Muscle layer of duodenum (tissue), 2 donors: ENCODE results near the gene SMIM38.

Source experiments
- H3K27ac ChIP-seq: one replicate; pipeline ENCODE4 v1.7.0; 2013; ENCODE audit warnings: mild to moderate bottlenecking, low read length
- H3K27me3 ChIP-seq: one replicate; pipeline ENCODE4 v1.7.0; 2013; ENCODE audit warnings: low read depth, mild to moderate bottlenecking, control low read depth, low read length
- H3K36me3 ChIP-seq, 2 donors: one replicate each; pipeline ENCODE4 v1.7.0; 2013; ENCODE audit warnings: low read length in 2 of 2, control low read depth in 1 of 2, mild to moderate bottlenecking in 1 of 2; ENCODE audit not compliant: insufficient read depth in 2 of 2, control insufficient read depth in 1 of 2
- H3K4me1 ChIP-seq, 2 donors: one replicate each; pipeline ENCODE4 v1.7.0; 2013; ENCODE audit warnings: low read length in 2 of 2, mild to moderate bottlenecking in 2 of 2, control low read depth in 1 of 2, moderate library complexity in 1 of 2; ENCODE audit not compliant: insufficient read depth in 2 of 2, control insufficient read depth in 1 of 2
- H3K4me3 ChIP-seq, 2 donors: one replicate each; pipeline ENCODE4 v1.7.0; 2013; ENCODE audit warnings: low read length in 2 of 2, low read depth in 1 of 2, mild to moderate bottlenecking in 1 of 2
- H3K9me3 ChIP-seq, 2 donors: one replicate each; pipeline ENCODE4 v1.7.0; 2013; ENCODE audit warnings: low read length in 2 of 2, control low read depth in 1 of 2, mild to moderate bottlenecking in 1 of 2; ENCODE audit not compliant: control insufficient read depth in 1 of 2
- donor health status: healthy.

Gene SMIM38

GRCh38 chr11:69173925-69174581, 18.3 kb downstream of the SMIM38 start:
- peaks cover 0 to 9% of the 10 kb centered on the region in 2 donors for H3K9me3 ChIP-seq
- no peak overlapping the region for H3K4me3 ChIP-seq
- H3K27me3 ChIP-seq: no peaks in the 10 kb centered on the region
- no peaks in the 10 kb centered on the region for H3K36me3 ChIP-seq
- H3K4me1 ChIP-seq: no peaks in the 10 kb centered on the region
- no peak overlapping the region for H3K27ac ChIP-seq

DNA sequence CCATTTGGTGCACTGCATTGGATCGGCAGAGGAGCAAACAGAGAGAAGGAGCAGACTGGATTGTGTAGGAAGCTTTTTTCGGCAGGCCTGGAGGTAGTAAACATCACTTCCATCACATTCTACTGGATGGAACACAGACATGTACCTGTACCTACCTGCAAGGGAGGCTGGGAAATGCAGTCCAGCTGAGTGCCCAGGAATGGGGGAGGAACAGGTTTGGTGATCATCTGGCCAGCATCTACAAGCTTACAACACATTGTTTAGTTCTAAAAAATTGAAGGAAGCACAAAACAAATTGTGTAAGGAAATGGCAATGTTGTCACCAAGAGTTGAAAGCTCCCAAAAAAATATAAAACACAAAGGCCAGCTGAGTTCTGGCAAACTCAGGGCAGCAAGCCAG, 19.1 kb downstream of the SMIM38 start:
- Histone ChIP-seq H3K4me3 (no peak overlapping the region), H3K4me1 (no peaks in the 10 kb centered on the region), H3K27me3 (no peaks in the 10 kb centered on the region), H3K36me3 (no peaks in the 10 kb centered on the region), H3K9me3 (peaks cover 0 to 9% of the 10 kb centered on the region in 2 donors), H3K27ac (no peak overlapping the region)

GRCh38 chr11:69178819-69179482, 23.2 kb downstream of the SMIM38 start:
- H3K27me3 ChIP-seq: no peaks in the 10 kb centered on the region
- H3K36me3 ChIP-seq: no peaks in the 10 kb centered on the region
- no peak overlapping the region for H3K27ac ChIP-seq
- peaks cover 0 to 9% of the 10 kb centered on the region in 2 donors for H3K9me3 ChIP-seq
- no peaks in the 10 kb centered on the region for H3K4me1 ChIP-seq
- H3K4me3 ChIP-seq: no peak overlapping the region

DNA sequence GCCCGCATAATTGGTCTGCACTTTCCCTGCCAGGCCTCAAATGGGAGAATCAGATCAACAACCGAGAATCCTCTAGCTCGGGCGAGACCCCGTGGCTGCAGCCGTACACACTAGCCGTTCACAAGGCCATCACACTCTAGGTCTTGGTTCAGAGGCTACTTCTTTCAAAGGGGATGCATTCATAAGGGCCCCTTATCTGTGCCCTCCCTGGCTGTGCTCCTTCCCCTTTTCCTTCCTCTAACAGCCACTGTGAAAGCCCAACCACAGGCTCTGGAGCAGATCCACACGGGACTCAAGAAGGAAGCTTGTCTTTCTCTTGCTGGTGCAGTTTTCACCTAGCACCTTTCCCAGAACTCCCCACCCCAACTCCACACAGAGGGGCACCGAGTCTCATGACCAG, 24.5 kb downstream of the SMIM38 start:
- H3K4me1 ChIP-seq: no peaks in the 10 kb centered on the region
- no peaks in the 10 kb centered on the region for H3K36me3 ChIP-seq

DNA sequence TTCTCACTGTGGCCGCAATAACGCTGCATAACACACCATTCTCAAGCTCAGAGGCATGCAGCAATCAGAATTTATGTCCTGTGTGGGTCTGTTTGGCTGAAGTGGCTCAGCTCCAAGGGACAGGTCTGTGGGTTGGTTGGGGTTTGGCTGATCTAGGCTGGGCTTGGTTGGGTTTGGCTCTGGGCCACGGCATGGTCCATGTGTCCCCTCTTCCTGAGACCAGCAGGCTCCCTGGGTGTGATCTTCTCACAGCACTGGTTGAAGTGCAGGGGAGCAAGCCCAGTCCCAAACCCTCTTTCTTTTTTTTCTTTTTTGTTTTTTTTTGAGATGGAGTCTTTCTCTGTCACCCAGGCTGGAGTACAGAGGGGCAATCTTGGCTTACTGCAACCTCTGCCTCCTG, 25.0 kb downstream of the SMIM38 start:
- no peak overlapping the region for H3K27ac ChIP-seq

More for the DNA sequence above, 24.5 kb downstream of the SMIM38 start:
- Histone ChIP-seq H3K4me3 (no peak overlapping the region), H3K27ac (no peak overlapping the region), H3K27me3 (no peaks in the 10 kb centered on the region), H3K9me3 (peaks cover 0 to 7% of the 10 kb centered on the region in 2 donors)

DNA sequence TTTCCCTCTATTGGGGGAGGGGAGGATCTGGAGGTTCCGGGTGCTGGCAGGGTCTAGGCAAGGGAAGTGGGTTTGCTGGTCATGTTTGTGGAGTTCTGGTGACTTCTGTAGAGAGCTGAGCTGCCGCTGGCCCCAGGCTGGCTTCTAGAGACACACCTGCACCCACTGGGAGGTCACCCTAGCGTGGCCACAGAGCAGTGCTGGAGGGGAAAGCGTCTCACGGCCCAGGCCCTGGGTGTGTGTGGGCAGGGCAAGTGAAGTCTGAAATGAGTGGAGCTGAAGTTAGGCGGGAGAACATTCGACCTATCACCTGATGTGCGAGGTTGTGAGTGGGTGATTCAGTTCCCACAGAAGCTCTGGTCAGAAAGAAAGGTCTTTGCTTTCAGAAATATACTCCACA, 27.9 kb downstream of the SMIM38 start:
- H3K36me3 ChIP-seq: no peaks in the 10 kb centered on the region
- no peak overlapping the region for H3K4me3 ChIP-seq
- no peak overlapping the region for H3K27ac ChIP-seq
- H3K27me3 ChIP-seq: no peaks in the 10 kb centered on the region
- no peaks in the 10 kb centered on the region for H3K4me1 ChIP-seq
- H3K9me3 ChIP-seq: peaks cover 0 to 12% of the 10 kb centered on the region in 2 donors

More for the DNA sequence above, 25.0 kb downstream of the SMIM38 start:
- no peaks in the 10 kb centered on the region for H3K4me1 ChIP-seq
- no peaks in the 10 kb centered on the region for H3K27me3 ChIP-seq
- H3K36me3 ChIP-seq: no peaks in the 10 kb centered on the region
- H3K4me3 ChIP-seq: no peak overlapping the region
- H3K9me3 ChIP-seq: peaks cover 0 to 2% of the 10 kb centered on the region in 2 donors

- Histone ChIP-seq H3K4me3 (no peak overlapping the region), H3K4me1 (no peaks in the 10 kb centered on the region), H3K9me3 (peaks cover 0 to 12% of the 10 kb centered on the region in 2 donors), H3K36me3 (no peaks in the 10 kb centered on the region), H3K27me3 (no peaks in the 10 kb centered on the region), H3K27ac (no peak overlapping the region)
Measured at GRCh38 chr11:69186316-69187260, 30.9 kb downstream of the SMIM38 start.

GRCh38 chr11:69187540-69188065, 31.9 kb downstream of the SMIM38 start:
- H3K4me3 ChIP-seq: no peak overlapping the region
- H3K27me3 ChIP-seq: no peaks in the 10 kb centered on the region
- no peak overlapping the region for H3K27ac ChIP-seq
- no peaks in the 10 kb centered on the region for H3K36me3 ChIP-seq
- H3K9me3 ChIP-seq: peaks cover 0 to 12% of the 10 kb centered on the region in 2 donors
- no peaks in the 10 kb centered on the region for H3K4me1 ChIP-seq

- H3K9me3 ChIP-seq: peaks cover 0 to 12% of the 10 kb centered on the region in 2 donors
- no peak overlapping the region for H3K27ac ChIP-seq
- H3K4me3 ChIP-seq: no peak overlapping the region
- H3K36me3 ChIP-seq: no peaks in the 10 kb centered on the region
- H3K27me3 ChIP-seq: no peaks in the 10 kb centered on the region
- H3K4me1 ChIP-seq: no peaks in the 10 kb centered on the region
Measured at GRCh38 chr11:69189059-69189458, 33.3 kb downstream of the SMIM38 start.

GRCh38 chr11:69190796-69191536, 35.2 kb downstream of the SMIM38 start:
- Histone ChIP-seq H3K27me3 (no peaks in the 10 kb centered on the region), H3K27ac (no peak overlapping the region), H3K4me3 (no peak overlapping the region), H3K9me3 (peaks cover 0 to 12% of the 10 kb centered on the region in 2 donors), H3K36me3 (no peaks in the 10 kb centered on the region), H3K4me1 (no peaks in the 10 kb centered on the region)
